ENCODE results near the gene NCCRP1.

- TF ChIP-seq CTCF (IDR thresholded peaks at IDR 0.05) (no peak), EZH2phosphoT487 (IDR thresholded peaks at IDR 0.05; ENCODE audit: borderline replicate concordance, low read depth) (no peak), JUND (IDR thresholded peaks at IDR 0.05) (no peak), ZBTB33 (IDR thresholded peaks at IDR 0.05; ENCODE audit: borderline replicate concordance, low read depth) (no peak), GABPA (IDR thresholded peaks at IDR 0.05; ENCODE audit: low read depth) (no peak), RXRA (IDR thresholded peaks at IDR 0.05; ENCODE audit: borderline replicate concordance, low read depth) (no peak), YY1 (IDR thresholded peaks at IDR 0.05; ENCODE audit: low read depth) (no peak), RFX5 (IDR thresholded peaks at IDR 0.05; ENCODE audit: low read length) (no peak), SMC3 (IDR thresholded peaks at IDR 0.05; ENCODE audit: low read depth, low read length) (no peak), REST (IDR thresholded peaks at IDR 0.05; ENCODE audit: low read depth, low read length) (no peak), POLR2AphosphoS5 (IDR thresholded peaks at IDR 0.05; ENCODE audit: low read depth, low read length) (no peak), TCF12 (IDR thresholded peaks at IDR 0.05) (no peak), RAD21 (IDR thresholded peaks at IDR 0.05; ENCODE audit: low read length) (no peak)
Measured at GRCh38 chr19:39169143-39169810, 27.5 kb upstream of the NCCRP1 start.
